ENCODE measurements around the gene HLCS. TPM values are rescaled to one million over a fixed set of nuclear protein-coding genes. Genes with fewer than 3 reads are reported as not detected.

HLCS gene
- total and polyA plus RNA-seq, 2 donors (not counting 3 experiments of a cell fraction or from before 2014, with no cell fraction given): 6.7 to 17.2 TPM

GRCh38 chr21:36864974-36865373, 101.5 kb downstream of the HLCS start:
- Histone ChIP-seq H2AFZ (ENCODE audit: low read depth, low read length) (no peak overlapping the region), H3K27me3 (ENCODE audit: control insufficient read depth in 2 of 2, insufficient read depth in 2 of 2, low read length in 2 of 2) (no peaks in the 10 kb centered on the region), H3K36me3 (ENCODE audit: control insufficient read depth in 2 of 2, extremely low read depth in 1 of 2, insufficient read depth in 2 of 2, low read length in 2 of 2) (no peaks in the 10 kb centered on the region), H3K4me1 (ENCODE audit: control insufficient read depth, extremely low read depth, insufficient read depth, low read length) (peaks cover 15% of the 10 kb centered on the region), H3K79me2 (ENCODE audit: control insufficient read depth, insufficient read depth, low read length) (no peaks in the 10 kb centered on the region), H3K9ac (replicated peaks; ENCODE audit: extremely low read depth, insufficient read depth, low read length) (no peak overlapping the region), H3K27ac (ENCODE audit: insufficient read depth, low read depth, low read length) (no peak overlapping the region), H3K9me3 (replicated peaks; ENCODE audit: control insufficient read depth, insufficient read depth, low read length) (no peaks in the 10 kb centered on the region), H3K4me3 (replicated peaks in 1 of 3; ENCODE audit: insufficient read depth in 1 of 3, low read depth in 1 of 3, low read length in 3 of 3) (no peak overlapping the region), H4K20me1 (replicated peaks; ENCODE audit: control insufficient read depth, extremely low read depth, insufficient read depth, low read length) (no peaks in the 10 kb centered on the region), H3K4me2 (ENCODE audit: insufficient read depth, low read length) (no peak overlapping the region), H3K9me1 (replicated peaks; ENCODE audit: control insufficient read depth, extremely low read depth, insufficient read depth, low read length) (no peaks in the 10 kb centered on the region)
- POLR2A ChIA-PET: no interaction called here
- intact Hi-C loops (cut with micrococcal nuclease): loop anchor here (5.0 kb wide), 1 partner anchor 443 kb away; no protein-coding TSS in a partner anchor
- CTCF ChIA-PET: interaction anchor here (1.0 kb wide), 1 partner anchor 14 kb away, joined by 3 read pairs; no protein-coding TSS in a partner anchor
- dilution Hi-C loops (cut with MboI; ENCODE audit: extremely low pct_ligation_motif_present, low sequenced_read_pairs): no loop called here
- no TSS peak for BruUV-seq (replicated peaks)
- no peak for DNase-seq (ENCODE audit: low read depth, low spot score)
- no peak for FAIRE-seq
- no peak for TF ChIP-seq FOS (IDR thresholded peaks at IDR 0.05; ENCODE audit: borderline replicate concordance, insufficient read depth, low read length)
- no peak for TF ChIP-seq MAX (IDR thresholded peaks at IDR 0.05; ENCODE audit: insufficient read depth, insufficient read length)
- no peak for TF ChIP-seq EZH2 (IDR thresholded peaks at IDR 0.05; ENCODE audit: borderline replicate concordance, low read depth, low read length, severe bottlenecking)
- TF ChIP-seq JUN (IDR thresholded peaks at IDR 0.05; ENCODE audit: borderline replicate concordance, insufficient read depth, insufficient read length, low read depth): no peak
- TF ChIP-seq MYC (IDR thresholded peaks at IDR 0.05; ENCODE audit: low read depth, low read length): no peak
- no peak for TF ChIP-seq CTCF (IDR thresholded peaks at IDR 0.05; ENCODE audit: extremely low read depth in 1 of 2, insufficient read depth in 1 of 2, low read depth in 1 of 2, low read length in 2 of 2)
- TF ChIP-seq POLR2A (IDR thresholded peaks at IDR 0.05; ENCODE audit: low read depth, low read length): no peak
- no peak for TF ChIP-seq GATA2 (IDR thresholded peaks at IDR 0.05; ENCODE audit: insufficient read depth, insufficient read length, low read depth, low read length)
- no peak for TF ChIP-seq POLR2AphosphoS5 (IDR thresholded peaks at IDR 0.05; ENCODE audit: insufficient read depth, low read depth, low read length)

All from endothelial cell of umbilical vein (primary cell).